Glutamatergic neuron (in vitro differentiated cells): ENCODE data around the gene FOSL2. TPM values are rescaled to one million over a fixed set of nuclear protein-coding genes. Genes with fewer than 3 reads are reported as not detected.

Source experiments
- DNase-seq: peaks from one replicate; pipeline ENCODE4 v3.0.0; 2022
- H3K27ac Mint-ChIP-seq: one replicate; pipeline ENCODE4 v1.8.0; 2020; ENCODE audit warnings: mild to moderate bottlenecking, mixed read lengths, inconsistent platforms; ENCODE audit not compliant: unreplicated experiment
- H3K27me3 Mint-ChIP-seq: one replicate; pipeline ENCODE4 v1.8.0; 2020; ENCODE audit warnings: mild to moderate bottlenecking, moderate library complexity, mixed read lengths, inconsistent platforms; ENCODE audit not compliant: unreplicated experiment
- H3K36me3 Mint-ChIP-seq: one replicate; pipeline ENCODE4 v1.8.0; 2020; ENCODE audit warnings: mild to moderate bottlenecking, mixed read lengths, inconsistent platforms; ENCODE audit not compliant: unreplicated experiment
- H3K4me1 Mint-ChIP-seq: one replicate; pipeline ENCODE4 v1.8.0; 2020; ENCODE audit warnings: mild to moderate bottlenecking, low read depth, mixed read lengths, inconsistent platforms; ENCODE audit not compliant: unreplicated experiment
- H3K4me3 Mint-ChIP-seq: one replicate; pipeline ENCODE4 v1.8.0; 2020; ENCODE audit warnings: mild to moderate bottlenecking, mixed read lengths, inconsistent platforms; ENCODE audit not compliant: unreplicated experiment
- H3K9me3 Mint-ChIP-seq: one replicate; pipeline ENCODE4 v1.8.0; 2020; ENCODE audit warnings: mild to moderate bottlenecking, moderate library complexity, mixed read lengths, inconsistent platforms; ENCODE audit not compliant: unreplicated experiment
- CTCF ChIP-seq: fragments of 200-600 bp; sonication (generic); IDR thresholded peaks from one replicate; pipeline ENCODE4 v1.5.0; 2021; ENCODE audit not compliant: partially characterized antibody, unreplicated experiment
- total RNA-seq: library from RNA; stranded (reverse); fragmentation: NEBNext Ultra II Directional; extraction: Animal tissue kit (Norgen Biotek cat#: 25700); gene quantifications from one replicate; pipeline ENCODE4 v1.2.1, GENCODE V29; 2021; ENCODE audit not compliant: unreplicated experiment

Gene FOSL2
- total RNA-seq, 1 donor from 2014 or later: 2.6 TPM

- Mint-ChIP-seq H3K4me1 (no peaks in the 10 kb centered on the region), H3K27me3 (peaks cover 7% of the 10 kb centered on the region), H3K4me3 (no peak overlapping the region), H3K9me3 (peaks cover 1% of the 10 kb centered on the region), H3K27ac (no peak overlapping the region), H3K36me3 (no peaks in the 10 kb centered on the region)
- TF ChIP-seq CTCF: no peak
- no peak for DNase-seq
These were observed 55.5 kb downstream of the FOSL2 start for GRCh38 chr2:28447943-28448792.

- TF ChIP-seq CTCF: no peak
- Mint-ChIP-seq H3K4me3 (no peak overlapping the region), H3K36me3 (no peaks in the 10 kb centered on the region), H3K9me3 (peaks cover 1% of the 10 kb centered on the region), H3K27me3 (peaks cover 5% of the 10 kb centered on the region), H3K4me1 (no peaks in the 10 kb centered on the region), H3K27ac (no peak overlapping the region)
- DNase-seq: no peak
These were observed 56.1 kb downstream of the FOSL2 start for GRCh38 chr2:28448793-28449100.

- Mint-ChIP-seq H3K36me3 (no peaks in the 10 kb centered on the region), H3K9me3 (peaks cover 1% of the 10 kb centered on the region), H3K4me1 (no peaks in the 10 kb centered on the region), H3K4me3 (no peak overlapping the region), H3K27ac (no peak overlapping the region), H3K27me3 (peaks cover 5% of the 10 kb centered on the region)
- TF ChIP-seq CTCF: no peak
- DNase-seq: no peak
These were observed 56.4 kb downstream of the FOSL2 start for GRCh38 chr2:28449126-28449487.

- H3K27me3 Mint-ChIP-seq: peaks cover 4% of the 10 kb centered on the region
- peaks cover 1% of the 10 kb centered on the region for H3K9me3 Mint-ChIP-seq
- H3K36me3 Mint-ChIP-seq: no peaks in the 10 kb centered on the region
- no peak overlapping the region for H3K4me3 Mint-ChIP-seq
- no peaks in the 10 kb centered on the region for H3K4me1 Mint-ChIP-seq
- no peak for DNase-seq
- no peak overlapping the region for H3K27ac Mint-ChIP-seq
- TF ChIP-seq CTCF: no peak
These were observed 57.1 kb downstream of the FOSL2 start for GRCh38 chr2:28449488-28450395.
